VCaP (cell line): ENCODE data around the gene RHEBL1.

Source experiments
- H3K27ac ChIP-seq: fragments of 450-650 bp; 2 replicates; pipeline ENCODE4 v1.5.1; 2017
- TF ChIP-seq, protein P1 (sequence below): fragments of 450-650 bp; conservative IDR thresholded peaks from 2 replicates; pipeline ENCODE4 v1.5.1; 2017; ENCODE audit warnings: mild to moderate bottlenecking, moderate library complexity

RHEBL1 gene

DNA sequence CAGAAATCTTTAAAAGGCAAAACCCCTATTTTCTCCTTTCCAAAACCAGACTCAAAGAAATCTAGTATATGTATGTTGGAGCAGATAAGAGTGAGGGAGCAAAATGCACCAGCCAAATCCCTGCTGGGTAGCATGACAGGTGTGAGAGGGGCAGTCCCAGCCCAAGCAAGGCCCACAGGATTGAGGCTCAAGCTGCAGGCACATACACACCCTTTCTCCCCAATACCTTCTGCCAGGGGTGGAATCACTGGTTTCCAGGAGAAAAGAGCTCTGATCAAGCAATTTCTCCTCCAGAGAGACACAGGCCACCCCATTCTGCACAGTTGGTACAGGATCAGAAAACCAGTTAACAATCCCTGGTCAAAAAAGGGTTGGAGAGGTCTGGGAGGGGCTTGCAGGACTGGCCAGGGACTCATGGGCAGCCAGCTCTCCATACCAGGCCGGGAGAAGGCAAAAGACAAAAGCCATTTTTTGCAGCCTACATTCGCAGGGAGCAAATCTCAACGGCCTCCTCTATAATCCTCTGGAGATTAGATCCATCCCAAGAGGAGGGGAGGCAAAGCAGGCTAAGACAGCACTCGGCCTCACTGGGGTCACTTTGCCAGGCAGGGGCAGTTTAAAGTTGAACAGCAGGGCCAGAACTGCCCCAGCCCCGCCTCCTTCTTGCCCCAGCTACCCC is 11.3 kb downstream of the RHEBL1 start:
- H3K27ac ChIP-seq, result peak overlapping the region; percentile 99
- TF ChIP-seq, protein P1, sequence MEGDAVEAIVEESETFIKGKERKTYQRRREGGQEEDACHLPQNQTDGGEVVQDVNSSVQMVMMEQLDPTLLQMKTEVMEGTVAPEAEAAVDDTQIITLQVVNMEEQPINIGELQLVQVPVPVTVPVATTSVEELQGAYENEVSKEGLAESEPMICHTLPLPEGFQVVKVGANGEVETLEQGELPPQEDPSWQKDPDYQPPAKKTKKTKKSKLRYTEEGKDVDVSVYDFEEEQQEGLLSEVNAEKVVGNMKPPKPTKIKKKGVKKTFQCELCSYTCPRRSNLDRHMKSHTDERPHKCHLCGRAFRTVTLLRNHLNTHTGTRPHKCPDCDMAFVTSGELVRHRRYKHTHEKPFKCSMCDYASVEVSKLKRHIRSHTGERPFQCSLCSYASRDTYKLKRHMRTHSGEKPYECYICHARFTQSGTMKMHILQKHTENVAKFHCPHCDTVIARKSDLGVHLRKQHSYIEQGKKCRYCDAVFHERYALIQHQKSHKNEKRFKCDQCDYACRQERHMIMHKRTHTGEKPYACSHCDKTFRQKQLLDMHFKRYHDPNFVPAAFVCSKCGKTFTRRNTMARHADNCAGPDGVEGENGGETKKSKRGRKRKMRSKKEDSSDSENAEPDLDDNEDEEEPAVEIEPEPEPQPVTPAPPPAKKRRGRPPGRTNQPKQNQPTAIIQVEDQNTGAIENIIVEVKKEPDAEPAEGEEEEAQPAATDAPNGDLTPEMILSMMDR, result no peak

- peak overlapping the region; percentile 99 for H3K27ac ChIP-seq
- TF ChIP-seq, protein P1, result no peak
Observed at GRCh38 chr12:49057888-49058287, 11.9 kb downstream of the RHEBL1 start.

- peak overlapping the region; percentile 99 for H3K27ac ChIP-seq
Observed at GRCh38 chr12:49055978-49056754, 13.6 kb downstream of the RHEBL1 start.

GRCh38 chr12:49055092-49055491 is 14.7 kb downstream of the RHEBL1 start:
- peak overlapping the region; percentile 99 for H3K27ac ChIP-seq
- TF ChIP-seq, protein P1, result no peak

More at GRCh38 chr12:49055978-49056754, 13.6 kb downstream of the RHEBL1 start:
- TF ChIP-seq, protein P1, result no peak

GRCh38 chr12:49054524-49054923 is 15.3 kb downstream of the RHEBL1 start:
- H3K27ac ChIP-seq, result peak overlapping the region; percentile 99

DNA sequence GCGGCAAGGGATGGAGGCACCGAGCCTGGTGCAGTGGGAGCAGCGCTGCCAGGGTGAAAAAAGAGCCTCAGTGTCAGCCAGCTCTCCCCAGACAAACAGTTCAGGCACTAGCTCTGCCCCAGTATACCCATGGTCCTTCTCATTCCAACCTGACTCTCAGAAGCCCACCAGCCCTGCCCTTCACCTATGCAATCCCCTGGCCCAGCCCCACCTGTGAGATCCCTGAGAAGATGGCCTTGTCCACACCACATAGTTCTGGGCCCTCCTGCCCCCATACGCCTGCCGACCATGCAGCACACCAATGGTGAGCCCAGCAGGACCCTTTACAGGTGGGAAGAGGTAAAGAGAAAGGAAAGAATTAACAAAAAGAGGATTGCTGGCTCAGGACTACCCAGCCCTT is 15.7 kb downstream of the RHEBL1 start:
- TF ChIP-seq, protein P1, result no peak
- H3K27ac ChIP-seq, result peak overlapping the region; percentile 99

More at GRCh38 chr12:49054524-49054923, 15.3 kb downstream of the RHEBL1 start:
- TF ChIP-seq, protein P1, result no peak

DNA sequence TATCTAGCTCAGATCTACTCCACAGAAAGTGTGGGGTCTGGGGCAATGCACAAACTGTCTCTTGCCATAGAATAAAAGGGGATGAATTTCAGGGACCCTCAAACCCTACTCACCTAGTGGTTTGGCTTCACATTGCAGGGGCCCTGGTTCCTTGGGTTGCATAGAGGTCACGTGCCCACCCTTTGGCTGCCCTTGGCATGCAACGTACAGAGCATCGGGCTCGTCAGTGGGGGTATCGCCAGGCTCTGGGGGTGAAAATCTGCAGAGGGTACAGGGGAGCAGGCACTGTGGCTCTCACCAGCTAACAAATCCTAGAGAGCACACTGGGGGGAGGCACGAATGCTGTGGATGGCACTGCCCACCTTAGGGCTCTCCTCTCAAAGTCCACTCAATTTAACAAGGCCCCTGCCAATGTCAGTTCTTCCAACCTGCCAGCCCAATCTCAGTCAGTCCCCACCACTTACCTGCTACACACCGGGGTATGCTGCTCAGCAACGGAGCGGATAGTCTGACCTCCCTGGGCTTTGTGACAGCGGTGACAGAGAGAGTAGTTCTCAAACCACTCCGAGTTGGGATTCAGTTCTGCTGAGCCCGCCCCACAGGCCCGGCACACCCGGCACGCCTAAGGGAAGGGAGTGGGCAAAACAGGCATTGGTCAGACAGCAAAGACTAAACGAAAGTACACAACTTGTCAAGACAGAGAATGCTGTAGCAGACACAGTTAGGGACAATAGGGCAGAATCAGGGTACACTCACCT is 17.1 kb downstream of the RHEBL1 start:
- TF ChIP-seq, protein P1, result no peak

More for the DNA sequence above, 17.1 kb downstream of the RHEBL1 start:
- no peak overlapping the region for H3K27ac ChIP-seq
